DMS53 treated with DMSO at 0.1 percent for 48 hours (cell line): ENCODE measurements around the gene ARID3A.

Source experiments
- DNase-seq: peaks from one replicate; lab custom pipeline; 2025; ENCODE audit not compliant: unreplicated experiment; lab: John Stamatoyannopoulos, UW

Gene ARID3A

DNA sequence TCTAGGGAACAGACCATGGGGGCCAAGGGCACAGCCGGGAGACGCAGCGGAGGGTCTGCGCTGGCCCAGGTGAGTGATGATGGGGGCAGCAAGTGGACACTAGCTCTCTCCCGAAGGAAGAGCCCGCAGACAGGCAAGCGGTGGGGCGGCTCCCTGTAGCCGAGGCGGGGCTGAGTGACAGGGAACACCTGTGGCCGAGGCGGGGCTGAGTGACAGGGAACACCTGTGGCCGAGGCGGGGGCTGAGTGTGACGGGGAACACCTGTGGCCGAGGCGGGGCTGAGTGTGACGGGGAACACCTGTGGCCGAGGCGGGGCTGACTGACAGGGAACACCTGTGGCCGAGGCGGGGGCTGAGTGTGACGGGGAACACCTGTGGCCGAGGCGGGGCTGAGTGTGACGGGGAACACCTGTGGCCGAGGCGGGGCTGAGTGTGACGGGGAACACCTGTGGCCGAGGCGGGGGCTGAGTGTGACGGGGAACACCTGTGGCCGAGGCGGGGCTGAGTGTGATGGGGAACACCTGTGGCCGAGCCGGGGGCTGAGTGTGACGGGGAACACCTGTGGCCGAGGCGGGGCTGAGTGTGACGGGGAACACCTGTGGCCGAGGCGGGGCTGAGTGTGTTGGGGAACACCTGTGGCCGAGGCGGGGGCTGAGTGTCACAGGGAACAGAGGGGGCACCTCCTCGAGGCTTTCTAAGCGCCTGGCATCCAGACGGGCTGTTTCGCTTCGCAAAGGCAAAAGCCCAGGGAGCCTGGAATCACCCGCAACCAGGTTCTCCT, 34.2 kb upstream of the ARID3A start:
- DNase-seq, result peak; percentile 57

- DNase-seq, result no peak
These were observed 33.5 kb upstream of the ARID3A start for GRCh38 chr19:892243-892893.

DNA sequence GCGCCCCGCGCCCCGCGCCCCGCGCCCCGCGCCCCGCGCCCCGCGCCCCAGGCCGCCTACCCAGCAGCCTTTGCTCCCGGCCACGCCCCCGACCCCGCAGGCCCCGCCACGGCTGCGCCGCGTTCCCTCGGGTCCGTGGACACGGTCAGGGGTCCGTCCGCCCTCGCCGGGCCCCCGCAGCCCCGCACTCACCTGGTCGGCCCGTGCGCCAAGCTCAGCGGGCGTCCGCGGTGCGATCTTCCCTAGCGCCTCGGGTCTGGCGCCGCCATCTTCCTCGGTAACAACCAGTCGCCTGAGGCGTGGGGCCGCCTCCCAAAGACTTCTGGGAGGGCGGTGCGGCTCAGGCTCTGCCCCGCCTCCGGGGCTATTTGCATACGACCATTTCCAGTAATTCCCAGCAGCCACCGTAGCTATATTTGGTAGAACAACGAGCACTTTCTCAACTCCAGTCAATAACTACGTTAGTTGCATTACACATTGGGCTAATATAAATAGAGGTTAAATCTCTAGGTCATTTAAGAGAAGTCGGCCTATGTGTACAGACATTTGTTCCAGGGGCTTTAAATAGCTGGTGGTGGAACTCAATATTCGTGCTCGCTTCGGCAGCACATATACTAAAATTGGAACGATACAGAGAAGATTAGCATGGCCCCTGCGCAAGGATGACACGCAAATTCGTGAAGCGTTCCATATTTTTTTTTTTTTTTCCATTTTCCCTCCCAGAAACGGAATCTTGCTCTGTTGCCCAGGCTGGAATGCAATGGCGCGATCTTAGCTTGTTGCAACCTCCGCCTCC, 32.7 kb upstream of the ARID3A start, which contains the start of the genes MED16 and RNU6-9:
TSS of gene MED16 (minus strand) at position 294 of the 796 bp plus-strand sequence. CDS start 2,056 bp downstream, outside the sequence.
TSS of gene RNU6-9 (plus strand) at position 591 of the 796 bp plus-strand sequence.
- DNase-seq, result peak; percentile 65

- no peak for DNase-seq
These were observed 29.4 kb upstream of the ARID3A start for GRCh38 chr19:896434-896833.

- DNase-seq, result no peak
These were observed 28.8 kb upstream of the ARID3A start for GRCh38 chr19:896999-897398.

DNA sequence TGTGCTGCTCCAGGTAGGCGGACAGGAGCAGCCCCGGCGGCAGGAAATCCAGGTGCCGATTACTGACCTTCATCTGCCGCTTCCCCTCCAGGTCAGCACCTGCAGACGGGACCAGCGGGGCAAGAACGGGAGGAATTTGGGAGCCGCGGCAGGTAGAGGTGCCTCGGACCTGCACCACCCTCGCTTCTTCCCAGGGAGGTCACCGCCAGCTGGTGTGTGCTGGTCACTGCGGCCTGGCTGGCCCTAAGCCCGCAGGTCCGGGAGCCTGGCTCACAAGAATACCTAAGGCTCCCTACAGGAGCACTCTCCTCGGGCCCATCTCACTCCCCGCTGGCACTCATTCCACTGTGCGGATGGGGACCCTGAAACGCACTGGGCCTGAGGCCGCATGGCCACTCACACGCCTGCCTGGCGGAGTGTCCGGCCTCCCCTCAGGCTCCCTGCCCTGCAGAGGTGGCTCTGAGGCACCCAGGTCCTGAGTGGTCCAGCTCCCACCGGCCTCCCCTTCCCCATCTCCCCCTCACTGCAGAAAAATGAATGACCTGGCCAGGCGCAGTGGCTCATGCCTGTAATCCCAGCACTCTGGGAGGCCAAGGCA, 28.3 kb upstream of the ARID3A start:
- DNase-seq, result no peak

- no peak for DNase-seq
These were observed 27.2 kb upstream of the ARID3A start for GRCh38 chr19:898663-899062.

DNA sequence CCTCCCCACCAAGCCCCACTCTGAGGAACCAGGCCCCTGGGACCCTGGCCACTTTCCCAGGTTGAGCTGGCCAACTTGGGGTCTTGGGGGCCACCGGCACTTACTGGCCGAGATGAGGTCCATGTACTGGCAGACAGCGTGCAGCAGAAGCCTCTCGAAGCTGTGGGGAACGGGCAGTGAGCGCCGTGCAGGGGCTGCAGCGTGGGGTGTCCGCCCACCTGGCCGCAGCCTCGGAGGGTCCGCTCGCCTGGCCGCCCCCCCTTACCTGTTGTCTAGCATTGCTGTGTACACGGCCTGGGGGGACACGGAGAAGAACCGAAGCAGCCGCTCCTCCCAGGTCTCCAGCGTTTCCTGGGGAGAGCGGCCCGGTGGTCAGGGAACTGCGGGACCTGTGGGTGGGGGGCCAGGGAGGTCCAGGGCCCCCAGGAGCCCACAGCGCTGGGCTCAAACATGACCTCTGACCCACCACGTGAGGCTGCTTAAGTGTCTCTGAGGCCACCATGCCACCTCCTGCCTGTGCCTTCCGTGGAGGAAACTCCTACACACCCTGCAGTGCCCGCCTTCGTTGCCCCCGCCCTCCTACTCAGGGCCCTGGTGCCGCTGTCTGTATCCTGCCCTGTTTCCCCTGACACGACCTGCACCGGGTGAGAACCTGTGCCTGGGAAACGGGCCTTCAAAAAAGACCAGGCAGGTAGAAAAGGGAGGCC, 26.3 kb upstream of the ARID3A start:
- DNase-seq, result no peak

- no peak for DNase-seq
These were observed 25.9 kb upstream of the ARID3A start for GRCh38 chr19:900043-900301.

- DNase-seq, result no peak
These were observed 25.3 kb upstream of the ARID3A start for GRCh38 chr19:900302-901111.

GRCh38 chr19:901216-902092, 24.4 kb upstream of the ARID3A start:
- DNase-seq, result no peak

- no peak for DNase-seq
These were observed 23.8 kb upstream of the ARID3A start for GRCh38 chr19:902093-902370.

DNA sequence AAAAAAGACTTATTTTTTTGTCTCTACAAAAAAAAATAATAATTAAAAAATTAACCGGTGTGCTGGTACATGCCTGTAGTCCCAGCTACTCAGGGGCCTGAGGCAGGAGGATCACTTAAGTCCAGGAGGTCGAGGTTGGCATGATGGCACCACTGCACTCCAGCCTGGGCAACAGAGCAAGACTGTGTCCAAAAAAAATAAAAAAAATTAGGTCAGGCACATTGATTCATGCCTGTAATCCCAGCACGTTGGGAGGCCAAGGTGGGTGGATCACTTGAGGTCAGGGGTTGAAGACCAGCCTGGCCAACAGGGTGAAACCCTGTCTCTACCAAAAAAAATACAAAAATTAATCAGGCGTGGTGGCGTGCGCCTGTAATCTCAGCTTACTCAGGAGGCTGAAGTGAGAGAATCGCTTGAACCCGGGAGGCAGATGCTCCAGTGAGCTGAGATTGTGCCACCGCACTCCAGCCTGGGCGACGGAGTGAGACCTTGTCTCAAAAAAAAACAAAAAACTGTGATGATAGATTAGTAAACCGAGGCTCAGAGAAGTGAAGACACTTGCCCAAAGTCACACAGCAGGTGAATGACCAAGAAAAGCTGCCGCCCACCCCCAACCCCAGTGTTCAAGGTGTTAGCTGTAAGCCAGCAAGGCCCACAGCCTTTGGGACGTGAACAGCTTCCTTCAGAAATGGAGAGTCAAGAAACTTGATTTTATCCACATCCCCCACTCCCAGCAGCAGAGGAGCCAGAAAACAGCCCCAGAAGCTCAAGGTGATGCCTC, 23.2 kb upstream of the ARID3A start:
- DNase-seq, result no peak

DNA sequence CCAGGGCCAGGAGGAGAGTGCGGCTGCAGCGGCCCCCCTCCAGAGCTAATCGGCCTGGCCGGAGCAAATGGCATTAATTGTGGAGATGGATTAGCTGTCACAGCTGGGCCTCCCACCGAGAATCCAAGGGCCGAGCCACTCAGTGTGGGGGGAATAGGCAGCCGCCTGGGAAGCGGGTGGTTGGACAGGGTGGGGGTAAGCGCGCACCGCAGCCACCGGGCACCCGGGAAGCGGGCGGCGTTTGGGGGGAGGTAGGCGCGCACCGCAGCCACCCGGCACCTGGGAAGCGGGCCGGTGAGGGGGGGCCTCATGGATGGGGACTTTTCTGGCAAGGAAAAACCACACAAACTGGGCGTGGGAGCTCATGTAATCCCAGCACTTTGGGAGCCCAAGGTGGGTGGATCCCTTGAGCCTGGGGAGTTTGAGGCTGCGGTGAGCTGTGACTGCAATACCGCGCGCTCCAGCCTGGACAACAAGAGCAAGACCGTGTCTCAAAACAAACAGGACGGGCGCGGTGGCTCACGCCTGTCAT, 22.5 kb upstream of the ARID3A start:
- DNase-seq, result no peak

DNA sequence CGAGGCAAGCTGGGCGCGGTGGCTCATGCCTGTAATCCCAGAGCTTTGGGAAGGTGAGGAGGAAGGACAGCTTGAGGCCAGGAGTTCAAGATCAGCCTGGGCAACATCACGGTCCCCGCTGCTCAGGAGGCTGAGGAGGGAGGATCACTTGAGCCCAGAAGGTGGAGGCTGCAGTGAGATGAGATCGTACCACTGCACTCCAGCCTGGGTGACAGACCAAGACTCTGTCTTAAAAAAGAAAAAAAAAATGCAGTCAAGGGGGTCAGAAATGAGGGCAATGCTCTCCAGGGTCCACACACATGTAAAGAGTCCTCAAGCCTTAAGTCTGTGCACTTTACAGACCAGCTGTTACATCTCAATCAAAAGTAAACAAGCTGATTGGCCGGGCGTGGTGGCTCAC, 21.3 kb upstream of the ARID3A start:
- no peak for DNase-seq

GRCh38 chr19:906480-906879, 19.4 kb upstream of the ARID3A start:
- DNase-seq, result no peak

GRCh38 chr19:907183-907853, 18.5 kb upstream of the ARID3A start:
- DNase-seq, result no peak
